K562 (cell line): ENCODE data around the gene ATG4D. TPM values are rescaled to one million over a fixed set of nuclear protein-coding genes. Genes with fewer than 3 reads are reported as not detected.

Source experiments
- BRD9 ChIP-seq: fragments of 450-650 bp; IDR thresholded peaks from 2 replicates; pipeline ENCODE4 v1.6.1; 2018; ENCODE audit warnings: low read depth; ENCODE audit not compliant: partially characterized antibody
- EWSR1 ChIP-seq: fragments of 450-650 bp; IDR thresholded peaks from 2 replicates; pipeline ENCODE4 v1.6.1; 2018; ENCODE audit warnings: borderline replicate concordance, mild to moderate bottlenecking, low read depth, moderate library complexity; ENCODE audit not compliant: partially characterized antibody
- HNRNPLL ChIP-seq: fragments of 200-400 bp; formaldehyde crosslinking; IDR thresholded peaks from 2 replicates; pipeline ENCODE4 v1.6.1; 2017; ENCODE audit warnings: low read length, low read depth, mild to moderate bottlenecking; ENCODE audit not compliant: poor library complexity, severe bottlenecking
- JUNB ChIP-seq: fragments of 450-650 bp; formaldehyde crosslinking; conservative IDR thresholded peaks from 2 replicates; pipeline ENCODE4 v1.4.0; 2020; ENCODE audit warnings: mild to moderate bottlenecking
- MAX ChIP-seq: sonication (generic); formaldehyde crosslinking; IDR thresholded peaks from 2 replicates; pipeline ENCODE4 v1.9.0; 2022; ENCODE audit warnings: mild to moderate bottlenecking, missing genetic modification reagents
- NEUROD1 ChIP-seq: fragments of 150-350 bp; IDR thresholded peaks from 2 replicates; pipeline ENCODE4 v1.6.1; 2014; ENCODE audit warnings: borderline replicate concordance, low read length, low read depth; ENCODE audit not compliant: partially characterized antibody
- OTX1 ChIP-seq: fragments of 450-650 bp; formaldehyde crosslinking; IDR thresholded peaks from 2 replicates; pipeline ENCODE4 v1.4.0; 2022; ENCODE audit warnings: mild to moderate bottlenecking
- PBX2 ChIP-seq, 2 experiments: IDR thresholded peaks in 1 of 2; conservative IDR thresholded peaks in 1 of 2; 2 replicates each; pipeline ENCODE4 v1.6.1; 2016; ENCODE audit warnings: low read depth in 2 of 2, mild to moderate bottlenecking in 1 of 2, missing compliant biosample characterization in 1 of 2, missing genetic modification characterization in 1 of 2, moderate library complexity in 1 of 2
- RNF219 ChIP-seq: fragments of 250-450 bp; sonication (Bioruptor Pico); IDR thresholded peaks from 2 replicates; pipeline ENCODE4 v1.5.0; 2022; ENCODE audit warnings: mild to moderate bottlenecking
- SMAD4 ChIP-seq: fragments of 250-450 bp; sonication (Bioruptor Pico); conservative IDR thresholded peaks from 2 replicates; pipeline ENCODE4 v1.8.0; 2021; ENCODE audit warnings: inconsistent platforms, mild to moderate bottlenecking, moderate library complexity
- TAL1 ChIP-seq: fragments of 450-650 bp; IDR thresholded peaks from 2 replicates; pipeline ENCODE4 v1.6.1; 2016; ENCODE audit warnings: mild to moderate bottlenecking
- TFAM ChIP-seq: fragments of 250-450 bp; sonication (Bioruptor Pico); conservative IDR thresholded peaks from 2 replicates; pipeline ENCODE4 v1.5.0; 2021; ENCODE audit warnings: mild to moderate bottlenecking, moderate library complexity
- THAP7 ChIP-seq: fragments of 250-450 bp; sonication (Bioruptor Pico); IDR thresholded peaks from 2 replicates; pipeline ENCODE4 v1.5.0; 2021
- TSC22D4 ChIP-seq: fragments of 450-650 bp; IDR thresholded peaks from 2 replicates; pipeline ENCODE4 v1.6.1; 2016; ENCODE audit warnings: missing genetic modification characterization, missing biosample characterization, control low read depth
- ZBTB11 ChIP-seq, 3 experiments: fragments of 200-800 bp in 1 of 3; fragments of 250-450 bp in 1 of 3; fragments of 450-650 bp in 1 of 3; sonication (Bioruptor Pico) in 1 of 3; sonication (Bioruptor generic) in 1 of 3; formaldehyde crosslinking in 1 of 3; IDR thresholded peaks; 2 replicates each; pipeline versions ENCODE4 v1.6.1 to v1.8.0; 2016 to 2022; ENCODE audit warnings: mild to moderate bottlenecking in 2 of 3, missing genetic modification characterization in 2 of 3, missing compliant biosample characterization in 1 of 3, moderate library complexity in 1 of 3
- ZC3H8 ChIP-seq: fragments of 450-650 bp; IDR thresholded peaks from 2 replicates; pipeline ENCODE4 v1.6.1; 2017
- polyA plus RNA-seq, 8 experiments: library from polyadenylated mRNA; depleted of rRNA in 4 of 8; stranded (reverse) in 5 of 8; unstranded in 3 of 8; fragments of >200 nt; fragmentation: Nextera tagmentation in 2 of 8; fragmentation: Illumina TruSeq in 1 of 8; extraction: Ambion mirVana in 2 of 8; extraction: Trizol in 1 of 8; gene quantifications; 2 replicates each; pipeline versions ENCODE4 v1.2.1 to v1.2.3, GENCODE V29; 2011 to 2014; ENCODE audit warnings: inconsistent platforms in 1 of 8, missing spikeins in 1 of 8
- total RNA-seq, 7 experiments: library from RNA; depleted of rRNA in 6 of 7; stranded (reverse); fragments of >200 nt in 6 of 7; fragmentation: Illumina TruSeq in 2 of 7; extraction: Trizol in 2 of 7; gene quantifications; 2 replicates each; pipeline versions ENCODE4 v1.2.1 to v1.2.3, GENCODE V29; 2011 to 2021; ENCODE audit warnings: low replicate concordance in 1 of 7

The ATG4D gene
- total and polyA plus RNA-seq, 9 of the 15 experiments (the other 6 are each of a cell fraction or from before 2014, with no cell fraction given) = 0.51 to 66.1 (median 22.9) TPM

GRCh38 chr19:10568826-10569651, 25.3 kb downstream of the ATG4D start, which contains the start of gene CDKN2D (continued):
- TF ChIP-seq THAP7 = no peak
- TF ChIP-seq JUNB (CRISPR knock-in tag) = no peak
- no peak for TF ChIP-seq RNF219
- TF ChIP-seq TSC22D4 (tag) = no peak
- TF ChIP-seq TFAM (CRISPR knock-in tag) = no peak
- TF ChIP-seq SMAD4 (CRISPR knock-in tag) = peak; percentile 80
- no peak for TF ChIP-seq OTX1 (CRISPR knock-in tag)
- peak; percentile 55 for TF ChIP-seq BRD9
- no peak for TF ChIP-seq ZC3H8
- TF ChIP-seq EWSR1 = no peak
- TF ChIP-seq TAL1 = no peak
- peak; percentile 81 for TF ChIP-seq HNRNPLL
- peak; percentile 75 for TF ChIP-seq NEUROD1
- no peak for TF ChIP-seq PBX2 (CRISPR knock-in tag; IDR thresholded peaks at IDR 0.05; ENCODE audit: low read depth)
- no peak for TF ChIP-seq PBX2 (tag; conservative IDR thresholded peaks at IDR 0.05; ENCODE audit: low read depth)
- 0 out of 6 replicates have a peak, but pooled peaks of 1 of the 3 experiments have one; percentile 49 for TF ChIP-seq ZBTB11 (CRISPR knock-in tag; IDR thresholded peaks at IDR 0.05)
- peak; percentile 79 for TF ChIP-seq MAX (CRISPR knock-in tag)
